H1 (cell line): ENCODE measurements around the gene INPP4A. TPM values are rescaled to one million over a fixed set of nuclear protein-coding genes. Genes with fewer than 3 reads are reported as not detected.

Source experiments
- CTCF ChIA-PET: fragments of 300-600 bp; sonication (Branson Sonifier 250); formaldehyde crosslinking; loops from one replicate; lab custom pipeline; 2021; ENCODE audit not compliant: partially characterized antibody; lab: Charles Lee
- POLR2A ChIA-PET: fragments of 300-600 bp; sonication (Branson Sonifier 250); formaldehyde crosslinking; loops from one replicate; lab custom pipeline; 2021; ENCODE audit warnings: inconsistent platforms; ENCODE audit not compliant: partially characterized antibody; lab: Charles Lee
- DNase-seq, 2 experiments: peaks; one replicate each; pipeline versions ENCODE4 v3.0.0 to v3.0.0-alpha.2; 2010 to 2022; ENCODE audit warnings: low spot score in 2 of 2, low read depth in 1 of 2, mixed read lengths in 1 of 2
- FAIRE-seq: peaks from 2 replicates; lab custom pipeline; 2011; peaks lifted over from hg19 to GRCh38; lab: Jason Lieb, UNC
- H2AFZ ChIP-seq: 2 replicates; pipeline ENCODE4 v1.8.1; 2012; ENCODE audit warnings: low read length, inconsistent platforms
- H2AK5ac ChIP-seq: 2 replicates; pipeline ENCODE4 v1.6.1; 2013; ENCODE audit warnings: low read depth, low read length
- H2BK120ac ChIP-seq: replicated peaks from 2 replicates; pipeline ENCODE3; 2013; ENCODE audit warnings: low read depth, low read length, inconsistent platforms
- H2BK12ac ChIP-seq: 2 replicates; pipeline ENCODE4 v1.6.1; 2013; ENCODE audit warnings: low read depth, low read length
- H2BK15ac ChIP-seq: 2 replicates; pipeline ENCODE4 v1.6.1; 2013; ENCODE audit warnings: low read length
- H2BK20ac ChIP-seq: 2 replicates; pipeline ENCODE4 v1.6.1; 2013; ENCODE audit warnings: low read length
- H2BK5ac ChIP-seq: 2 replicates; pipeline ENCODE4 v1.6.1; 2013; ENCODE audit warnings: low read depth, low read length
- H3K14ac ChIP-seq: 2 replicates; pipeline ENCODE4 v1.6.1; 2013; ENCODE audit warnings: inconsistent platforms; ENCODE audit not compliant: insufficient read length
- H3K18ac ChIP-seq: 2 replicates; pipeline ENCODE4 v1.6.1; 2013; ENCODE audit warnings: low read length; ENCODE audit errors: extremely low read depth
- H3K23ac ChIP-seq: 2 replicates; pipeline ENCODE4 v1.6.1; 2013; ENCODE audit warnings: inconsistent platforms; ENCODE audit not compliant: insufficient read length
- H3K23me2 ChIP-seq: 2 replicates; pipeline ENCODE4 v1.6.1; 2013; ENCODE audit warnings: low read depth, low read length
- H3K27ac ChIP-seq: 2 replicates; pipeline ENCODE4 v1.6.1; 2011; ENCODE audit warnings: low read depth, low read length, inconsistent platforms
- H3K27me3 ChIP-seq, 4 experiments: replicated peaks in 1 of 4; 1 replicate in 1 of 4; 2 replicates in 3 of 4; pipeline versions ENCODE4 v1.6.1 to v1.8.1; 2011 to 2013; ENCODE audit warnings: low read length in 3 of 4, mild to moderate bottlenecking in 3 of 4, inconsistent platforms in 2 of 4, mixed read lengths in 2 of 4, moderate library complexity in 1 of 4; ENCODE audit not compliant: control insufficient read depth in 3 of 4, insufficient read depth in 3 of 4; ENCODE audit errors: extremely low read depth in 1 of 4
- H3K36me3 ChIP-seq, 4 experiments: 2 replicates each; pipeline versions ENCODE4 v1.6.1 to v1.8.1; 2011 to 2013; ENCODE audit warnings: mild to moderate bottlenecking in 4 of 4, low read length in 3 of 4, moderate library complexity in 2 of 4, control low read depth in 1 of 4, inconsistent platforms in 1 of 4; ENCODE audit not compliant: insufficient read depth in 4 of 4, control insufficient read depth in 2 of 4
- H3K4ac ChIP-seq: replicated peaks from 2 replicates; pipeline ENCODE3; 2013; ENCODE audit warnings: low read length, low read depth, mixed read lengths, inconsistent platforms; ENCODE audit not compliant: insufficient read length
- H3K4me1 ChIP-seq, 4 experiments: replicated peaks in 1 of 4; 1 replicate in 1 of 4; 2 replicates in 3 of 4; pipeline versions ENCODE4 v1.6.1 to v1.8.1; 2011 to 2013; ENCODE audit warnings: low read length in 3 of 4, inconsistent platforms in 2 of 4, mixed read lengths in 1 of 4; ENCODE audit not compliant: insufficient read depth in 4 of 4, control insufficient read depth in 3 of 4
- H3K4me2 ChIP-seq, 2 experiments: 2 replicates each; pipeline versions ENCODE4 v1.6.1 to v1.8.1; 2011 to 2013; ENCODE audit warnings: low read depth in 2 of 2, low read length in 2 of 2, control low read depth in 1 of 2, inconsistent platforms in 1 of 2, mild to moderate bottlenecking in 1 of 2; ENCODE audit not compliant: insufficient read depth in 1 of 2
- H3K4me3 ChIP-seq, 4 experiments: fragments of 200-600, 300-600 bp in 1 of 4; sonication (generic), shearing (Covaris generic), sonication (Bioruptor Twin) in 1 of 4; 2 replicates each; pipeline versions ENCODE4 v1.5.1 to v1.8.1; 2011 to 2016; ENCODE audit warnings: low read length in 4 of 4, low read depth in 3 of 4, control low read depth in 2 of 4, inconsistent platforms in 2 of 4, mild to moderate bottlenecking in 2 of 4, mixed read lengths in 1 of 4, moderate library complexity in 1 of 4; ENCODE audit not compliant: insufficient read depth in 2 of 4; ENCODE audit errors: extremely low read depth in 1 of 4
- H3K56ac ChIP-seq: replicated peaks from 2 replicates; pipeline ENCODE3; 2013; ENCODE audit warnings: low read depth, mild to moderate bottlenecking, mixed read lengths, low read length, inconsistent platforms; ENCODE audit not compliant: insufficient read length
- H3K79me1 ChIP-seq: 2 replicates; pipeline ENCODE4 v1.6.1; 2013; ENCODE audit warnings: low read depth, low read length, control low read depth
- H3K79me2 ChIP-seq, 2 experiments: 2 replicates each; pipeline versions ENCODE4 v1.6.1 to v1.8.1; 2012 to 2013; ENCODE audit warnings: low read length in 2 of 2, mild to moderate bottlenecking in 2 of 2, inconsistent platforms in 1 of 2; ENCODE audit not compliant: insufficient read depth in 2 of 2, control insufficient read depth in 1 of 2
- H3K9ac ChIP-seq, 4 experiments: replicated peaks in 1 of 4; 1 replicate in 1 of 4; 2 replicates in 3 of 4; pipeline versions ENCODE4 v1.6.1 to v1.8.1; 2011 to 2013; ENCODE audit warnings: low read depth in 3 of 4, low read length in 3 of 4, control low read depth in 2 of 4, mild to moderate bottlenecking in 2 of 4, moderate library complexity in 2 of 4, inconsistent platforms in 1 of 4; ENCODE audit errors: extremely low read depth in 1 of 4
- H3K9me3 ChIP-seq, 2 experiments: 2 replicates each; pipeline versions ENCODE4 v1.6.1 to v1.8.1; 2012 to 2013; ENCODE audit warnings: mild to moderate bottlenecking in 2 of 2, moderate library complexity in 2 of 2, control low read depth in 1 of 2, inconsistent platforms in 1 of 2, low read depth in 1 of 2, low read length in 1 of 2, mixed read lengths in 1 of 2; ENCODE audit not compliant: insufficient read depth in 2 of 2
- H4K20me1 ChIP-seq, 2 experiments: replicated peaks in 1 of 2; 2 replicates each; pipeline versions ENCODE3 to v1.8.1; 2011 to 2013; ENCODE audit warnings: inconsistent platforms in 2 of 2, low read length in 2 of 2, mild to moderate bottlenecking in 1 of 2; ENCODE audit not compliant: insufficient read depth in 2 of 2, control insufficient read depth in 1 of 2
- H4K5ac ChIP-seq: 2 replicates; pipeline ENCODE4 v1.6.1; 2013; ENCODE audit warnings: low read length, low read depth, mixed read lengths, inconsistent platforms; ENCODE audit not compliant: insufficient read length
- H4K8ac ChIP-seq: 2 replicates; pipeline ENCODE4 v1.8.0; 2013; ENCODE audit warnings: mild to moderate bottlenecking, moderate library complexity, low read length, inconsistent platforms; ENCODE audit not compliant: insufficient read depth; ENCODE audit errors: extremely low read depth
- H4K91ac ChIP-seq: replicated peaks from 2 replicates; pipeline ENCODE3; 2013; ENCODE audit warnings: low read length, mixed read lengths, inconsistent platforms; ENCODE audit not compliant: insufficient read length
- ATF2 ChIP-seq: IDR thresholded peaks from 2 replicates; pipeline ENCODE4 v1.6.1; 2012; ENCODE audit warnings: low read length, inconsistent platforms
- CBX8 ChIP-seq: fragments of 300-800, 300-1000 bp; sonication (generic); IDR thresholded peaks from 2 replicates; pipeline ENCODE4 v1.7.1; 2016; ENCODE audit warnings: low read depth, low read length, borderline replicate concordance
- CHD2 ChIP-seq: IDR thresholded peaks from 2 replicates; pipeline ENCODE4 v1.6.1; 2012; ENCODE audit warnings: low read length, improper control_type of control experiment
- JUND ChIP-seq: IDR thresholded peaks from 2 replicates; pipeline ENCODE4 v1.6.1; 2011; ENCODE audit warnings: mild to moderate bottlenecking, improper control_type of control experiment, low read length
- POLR2A ChIP-seq, 2 experiments: IDR thresholded peaks; 1 replicate in 1 of 2; 2 replicates in 1 of 2; pipeline ENCODE4 v1.6.1; 2011; ENCODE audit warnings: low read depth in 2 of 2, low read length in 2 of 2, mild to moderate bottlenecking in 2 of 2; ENCODE audit errors: control extremely low read depth in 1 of 2
- WGBS, 2 experiments: shearing (Covaris generic) in 1 of 2; methylation state at CpG; one replicate each; pipeline versions ENCODE4 v1.1.6 to v1.1.7; 2013 to 2015; ENCODE audit warnings: low lambda C conversion rate in 2 of 2, mixed read lengths in 2 of 2, inconsistent platforms in 1 of 2, low coverage in 1 of 2, missing lambda C conversion rate in 1 of 2; ENCODE audit not compliant: insufficient replicate concordance in 2 of 2, insufficient coverage in 1 of 2, insufficient read length in 1 of 2; ENCODE audit errors: extremely low coverage in 1 of 2, missing lambda C conversion rate in 1 of 2; 5-methylcytosine and 5-hydroxymethylcytosine counted together
- polyA plus RNA-seq, 7 experiments: library from polyadenylated mRNA; depleted of rRNA in 3 of 7; stranded (reverse) in 5 of 7; unstranded in 2 of 7; fragments of >200 nt in 5 of 7; fragments of 200-250 nt in 2 of 7; gene quantifications; 1 replicate in 5 of 7; 2 replicates in 1 of 7; 4 replicates in 1 of 7; pipeline versions ENCODE4 v1.2.1 to v1.2.3, GENCODE V29; 2011 to 2013; ENCODE audit warnings: missing spikeins in 2 of 7, mixed read lengths in 2 of 7
- total RNA-seq: library from RNA; stranded (reverse); fragmentation: NEBNext Ultra II Directional; extraction: Animal tissue kit (Norgen Biotek cat#: 25700); gene quantifications from 2 replicates; pipeline ENCODE4 v1.2.1, GENCODE V29; 2021

INPP4A gene
- total and polyA plus RNA-seq, 2 of the 8 experiments (the other 6 are each of a cell fraction or from before 2014, with no cell fraction given): 25.6 to 34.3 TPM

- Histone ChIP-seq H3K27me3 (peaks cover 0 to 1% (median 0%) of the 10 kb centered on the region in 4 experiments; a peak in 1 of 7 replicates), H4K91ac (no peak overlapping the region), H3K4me2 (no peak overlapping the region), H2AFZ (no peak overlapping the region), H2BK5ac (no peak overlapping the region), H3K9me3 (no peaks in the 10 kb centered on the region), H2BK15ac (no peak overlapping the region), H4K20me1 (no peaks in the 10 kb centered on the region), H3K79me2 (peaks cover 0 to 11% of the 10 kb centered on the region in 2 experiments; a peak in 3 of 4 replicates), H3K23ac (no peak overlapping the region), H3K79me1 (peaks cover 5% of the 10 kb centered on the region; the same call in 1 of the 2 replicates), H2AK5ac (no peak overlapping the region), H4K5ac (no peak overlapping the region), H3K4ac (no peak overlapping the region), H4K8ac (no peak overlapping the region), H3K14ac (no peak overlapping the region), H3K9ac (no peak overlapping the region; a peak in 1 of 7 replicates), H3K4me3 (no peak overlapping the region), H2BK120ac (no peak overlapping the region), H2BK12ac (no peak overlapping the region), H3K23me2 (peaks cover 2% of the 10 kb centered on the region), H3K56ac (no peak overlapping the region), H3K18ac (no peak overlapping the region), H3K27ac (no peak overlapping the region), H3K36me3 (peaks cover 2 to 69% (median 23%) of the 10 kb centered on the region in 4 experiments), H2BK20ac (no peak overlapping the region), H3K4me1 (peaks cover 0 to 6% (median under 1%) of the 10 kb centered on the region in 4 experiments; a peak in 1 of 7 replicates)
- DNase-seq: no peak
- no peak for FAIRE-seq
- 93% methylated on average over 9 of the region's 9 CpGs; no CpG with 5 or more reads in 1 of the 2 experiments for WGBS, 2 experiments
- ChIA-PET POLR2A (no interaction called here), CTCF (interaction anchor here (0.6 to 1.4 kb wide), 6 partner anchors 8 to 345 kb away, joined by 3 to 4 read pairs (median 4); no protein-coding TSS in a partner anchor)
- TF ChIP-seq CBX8 (no peak), ATF2 (no peak), POLR2A (IDR thresholded peaks at IDR 0.05; ENCODE audit: control extremely low read depth in 1 of 2, low read depth in 2 of 2, low read length in 2 of 2) (no peak), CHD2 (no peak), JUND (no peak)
Observed at GRCh38 chr2:98614024-98614739, 169.5 kb downstream of the INPP4A start.
